ENCODE results near the gene VAV3. TPM values are rescaled to one million over a fixed set of nuclear protein-coding genes. Genes with fewer than 3 reads are reported as not detected.
A peak's percentile ranks its signal among the peaks of the same experiment; 100 is the strongest.

Gene VAV3
- total RNA-seq, 1 donor from 2014 or later = 12.3 TPM

DNA sequence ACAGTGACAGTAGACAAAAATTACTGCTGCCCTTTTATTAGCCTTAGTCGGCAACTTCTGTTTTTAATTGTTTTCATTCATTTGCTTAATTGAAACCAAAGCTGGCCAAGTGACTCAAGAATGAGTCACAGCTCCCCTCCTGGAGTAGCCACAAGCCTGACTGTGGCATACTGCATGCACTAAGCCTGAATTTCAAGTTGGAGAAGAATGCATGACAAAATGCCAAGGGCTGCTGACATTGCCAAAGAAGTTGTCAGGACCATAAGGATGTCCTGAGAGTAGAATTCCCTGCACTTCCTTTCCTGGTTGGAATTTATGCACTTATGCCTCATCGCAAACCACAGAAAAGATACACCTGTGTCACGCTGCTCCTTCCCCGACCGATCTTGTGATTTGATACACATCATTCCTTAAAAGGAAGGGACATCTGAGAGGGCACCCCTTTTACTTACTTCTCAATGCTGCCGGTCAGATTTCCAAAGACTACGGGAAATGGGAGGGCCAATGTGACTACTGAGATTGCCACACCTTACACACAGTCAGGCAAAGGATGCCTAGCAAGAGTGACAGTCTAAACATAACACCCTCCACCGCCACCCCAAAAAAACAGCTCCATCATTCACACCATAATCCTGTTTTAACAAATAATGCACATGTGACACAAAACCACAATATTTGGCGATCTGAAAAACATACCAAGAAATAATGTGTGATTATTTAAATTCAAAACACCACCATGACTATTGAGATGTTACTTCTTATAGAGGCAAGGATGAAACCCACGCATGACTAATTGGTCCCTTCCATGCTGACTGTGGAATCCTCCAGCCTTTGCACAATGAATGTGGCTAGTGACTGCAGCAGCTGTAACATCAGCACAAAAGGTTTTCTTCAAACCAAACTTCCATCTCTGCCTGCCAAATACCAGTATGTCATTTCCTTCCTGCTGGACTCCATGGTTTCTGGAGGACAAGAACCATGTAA, 28.2 kb downstream of the VAV3 start:
- DNase-seq (ENCODE audit: extremely low spot score, unreplicated experiment) = no peak
- Mint-ChIP-seq H3K27ac (peak overlapping the region; percentile 27), H3K9me3 (peaks cover 6% of the 10 kb centered on the region), H3K27me3 (no peaks in the 10 kb centered on the region), H3K4me3 (peak overlapping the region; percentile 13), H3K36me3 (no peaks in the 10 kb centered on the region), H3K4me1 (ENCODE audit: unreplicated experiment) (peaks cover 16% of the 10 kb centered on the region)
- TF ChIP-seq, protein P1, sequence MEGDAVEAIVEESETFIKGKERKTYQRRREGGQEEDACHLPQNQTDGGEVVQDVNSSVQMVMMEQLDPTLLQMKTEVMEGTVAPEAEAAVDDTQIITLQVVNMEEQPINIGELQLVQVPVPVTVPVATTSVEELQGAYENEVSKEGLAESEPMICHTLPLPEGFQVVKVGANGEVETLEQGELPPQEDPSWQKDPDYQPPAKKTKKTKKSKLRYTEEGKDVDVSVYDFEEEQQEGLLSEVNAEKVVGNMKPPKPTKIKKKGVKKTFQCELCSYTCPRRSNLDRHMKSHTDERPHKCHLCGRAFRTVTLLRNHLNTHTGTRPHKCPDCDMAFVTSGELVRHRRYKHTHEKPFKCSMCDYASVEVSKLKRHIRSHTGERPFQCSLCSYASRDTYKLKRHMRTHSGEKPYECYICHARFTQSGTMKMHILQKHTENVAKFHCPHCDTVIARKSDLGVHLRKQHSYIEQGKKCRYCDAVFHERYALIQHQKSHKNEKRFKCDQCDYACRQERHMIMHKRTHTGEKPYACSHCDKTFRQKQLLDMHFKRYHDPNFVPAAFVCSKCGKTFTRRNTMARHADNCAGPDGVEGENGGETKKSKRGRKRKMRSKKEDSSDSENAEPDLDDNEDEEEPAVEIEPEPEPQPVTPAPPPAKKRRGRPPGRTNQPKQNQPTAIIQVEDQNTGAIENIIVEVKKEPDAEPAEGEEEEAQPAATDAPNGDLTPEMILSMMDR (conservative IDR thresholded peaks at IDR 0.05) = no peak

DNA sequence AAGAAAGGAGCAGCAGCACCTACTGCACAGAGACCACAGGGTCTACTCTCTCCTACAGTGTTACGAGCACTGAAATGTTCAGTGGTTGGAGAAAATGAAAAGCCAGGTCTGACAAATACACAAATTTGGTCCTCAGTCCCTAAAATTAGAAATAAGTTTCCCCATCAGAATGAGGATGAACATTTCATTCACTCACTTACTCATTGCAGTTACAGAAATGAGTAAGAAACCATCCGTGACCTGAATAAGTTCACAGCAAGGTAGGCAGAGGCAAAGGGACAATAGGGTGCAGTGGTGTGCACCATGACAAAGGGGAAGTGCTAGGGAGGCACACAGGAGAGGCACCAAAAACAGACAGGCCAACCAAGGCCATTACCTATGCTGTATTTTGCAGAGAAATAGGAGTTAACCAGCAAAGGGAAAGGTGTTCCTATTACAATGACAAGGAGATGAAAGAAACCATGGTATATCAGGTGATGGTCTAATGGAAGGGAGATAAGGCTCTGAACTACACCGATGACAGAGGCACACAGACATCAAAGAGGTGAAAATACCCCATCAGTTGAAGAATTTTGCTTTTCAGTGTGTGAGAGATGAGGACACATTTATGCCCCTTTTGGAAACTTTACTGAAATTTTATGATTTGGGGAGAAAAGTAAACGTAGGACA, 29.4 kb downstream of the VAV3 start:
- peaks cover 16% of the 10 kb centered on the region for H3K4me1 Mint-ChIP-seq (ENCODE audit: unreplicated experiment)
- H3K4me3 Mint-ChIP-seq = no peak overlapping the region
- TF ChIP-seq, protein P1 (conservative IDR thresholded peaks at IDR 0.05) = no peak
- no peak for DNase-seq (ENCODE audit: extremely low spot score, unreplicated experiment)
- H3K27ac Mint-ChIP-seq = no peak overlapping the region
- no peaks in the 10 kb centered on the region for H3K27me3 Mint-ChIP-seq
- peaks cover 6% of the 10 kb centered on the region for H3K9me3 Mint-ChIP-seq
- no peaks in the 10 kb centered on the region for H3K36me3 Mint-ChIP-seq

DNA sequence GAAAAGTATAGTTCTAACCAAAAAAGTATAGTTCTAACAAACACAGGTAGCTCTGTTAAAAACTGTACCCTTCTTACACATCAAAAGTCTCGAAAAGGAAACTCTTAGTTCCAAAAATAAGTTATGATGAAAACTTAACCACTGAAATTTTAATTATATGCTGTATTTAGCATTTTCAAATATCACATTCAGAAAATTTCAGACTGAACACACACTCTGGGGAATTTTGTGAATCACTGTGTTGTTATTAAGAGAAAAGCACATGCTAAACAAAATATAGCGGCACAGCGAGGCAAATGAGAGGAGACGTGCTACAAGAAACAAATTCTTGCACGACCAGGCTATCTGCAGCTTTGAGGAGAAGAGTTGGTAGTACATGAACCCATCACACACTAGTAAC, 30.4 kb downstream of the VAV3 start:
- Mint-ChIP-seq H3K27me3 (no peaks in the 10 kb centered on the region), H3K4me3 (no peak overlapping the region), H3K36me3 (no peaks in the 10 kb centered on the region), H3K27ac (no peak overlapping the region), H3K9me3 (peaks cover 4% of the 10 kb centered on the region), H3K4me1 (ENCODE audit: unreplicated experiment) (peaks cover 16% of the 10 kb centered on the region)
- DNase-seq (ENCODE audit: extremely low spot score, unreplicated experiment) = no peak
- TF ChIP-seq, protein P1 (conservative IDR thresholded peaks at IDR 0.05) = no peak

DNA sequence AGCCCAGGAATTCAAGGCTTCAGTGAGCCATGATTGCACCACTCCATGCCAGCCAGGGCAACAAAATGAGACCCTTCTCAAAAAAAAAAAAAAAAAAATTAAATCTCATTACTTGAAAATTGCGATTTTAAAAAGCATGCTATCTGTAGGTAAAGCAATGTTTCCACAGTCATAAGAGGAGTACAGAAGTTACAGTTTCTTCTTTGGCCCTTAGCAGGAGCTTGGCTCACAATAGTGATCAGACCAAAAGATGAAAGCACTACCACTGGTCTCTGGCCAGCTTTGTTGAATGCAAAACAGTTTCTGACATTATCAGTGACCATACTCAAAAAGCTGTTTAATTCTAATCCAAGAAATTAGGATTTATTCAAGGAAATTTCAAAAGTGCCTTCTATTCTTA, 31.2 kb downstream of the VAV3 start:
- H3K27ac Mint-ChIP-seq = no peak overlapping the region
- TF ChIP-seq, protein P1 (conservative IDR thresholded peaks at IDR 0.05) = no peak
- H3K27me3 Mint-ChIP-seq = no peaks in the 10 kb centered on the region

DNA sequence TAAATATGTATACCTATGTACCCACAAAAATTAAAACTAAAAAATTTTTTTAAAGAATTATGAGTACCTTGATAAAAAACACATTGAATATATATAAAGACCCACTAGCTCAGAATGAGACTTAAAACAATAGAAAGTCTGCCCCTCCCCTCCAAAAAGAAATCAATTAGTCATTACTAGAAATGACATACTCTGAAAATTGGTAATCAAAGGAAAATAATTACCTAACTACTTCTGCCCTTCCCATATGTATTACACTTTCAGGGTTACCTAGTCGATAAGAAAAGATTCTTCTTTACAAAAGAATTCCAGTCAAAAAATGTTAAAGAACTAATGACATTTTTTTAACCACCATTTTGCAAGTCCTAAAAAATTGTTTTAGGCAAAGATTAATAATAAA, 34.7 kb downstream of the VAV3 start:
- H3K4me3 Mint-ChIP-seq = no peak overlapping the region
- no peaks in the 10 kb centered on the region for H3K27me3 Mint-ChIP-seq
- H3K9me3 Mint-ChIP-seq = no peaks in the 10 kb centered on the region
- H3K4me1 Mint-ChIP-seq (ENCODE audit: unreplicated experiment) = peaks cover 5% of the 10 kb centered on the region
- H3K36me3 Mint-ChIP-seq = no peaks in the 10 kb centered on the region
- no peak for DNase-seq (ENCODE audit: extremely low spot score, unreplicated experiment)
- H3K27ac Mint-ChIP-seq = no peak overlapping the region
- TF ChIP-seq, protein P1 (conservative IDR thresholded peaks at IDR 0.05) = no peak

More for the DNA sequence above, 31.2 kb downstream of the VAV3 start:
- H3K9me3 Mint-ChIP-seq = no peaks in the 10 kb centered on the region
- H3K36me3 Mint-ChIP-seq = no peaks in the 10 kb centered on the region
- DNase-seq (ENCODE audit: extremely low spot score, unreplicated experiment) = no peak
- peaks cover 16% of the 10 kb centered on the region for H3K4me1 Mint-ChIP-seq (ENCODE audit: unreplicated experiment)
- H3K4me3 Mint-ChIP-seq = no peak overlapping the region
